GM23248 (cell line): ENCODE data around the gene WDR74. TPM values are rescaled to one million over a fixed set of nuclear protein-coding genes. Genes with fewer than 3 reads are reported as not detected.
"Not testable (repeated sequence)": the region's sequence is repeated elsewhere in the genome, so short reads cannot be mapped to it uniquely, and the experiment has no call there.

Experiments
- DNase-seq: peaks from one replicate; pipeline ENCODE4 v3.0.0-alpha.2; 2015
- H2AFZ ChIP-seq: fragments of 200-600 bp; sonication (generic); 2 replicates; pipeline ENCODE4 v1.6.1; 2016; ENCODE audit warnings: antibody characterized with exemption
- H3F3A ChIP-seq: fragments of 200-600 bp; sonication (generic); 2 replicates; pipeline ENCODE4 v1.6.1; 2016; ENCODE audit warnings: mild to moderate bottlenecking, antibody characterized with exemption, mixed run types; ENCODE audit not compliant: insufficient read depth
- H3K27ac ChIP-seq: fragments of 200-600 bp; sonication (generic); 2 replicates; pipeline ENCODE4 v1.5.1; 2016; ENCODE audit warnings: mild to moderate bottlenecking
- H3K27me3 ChIP-seq: fragments of 200-600 bp; sonication (generic); replicated peaks from 2 replicates; pipeline ENCODE4 v1.6.1; 2016; ENCODE audit warnings: mild to moderate bottlenecking; ENCODE audit not compliant: insufficient read depth
- H3K36me3 ChIP-seq: fragments of 200-600 bp; sonication (generic); 2 replicates; pipeline ENCODE4 v1.6.1; 2016; ENCODE audit warnings: low read depth, mild to moderate bottlenecking
- H3K4me1 ChIP-seq: fragments of 200-600 bp; sonication (generic); 2 replicates; pipeline ENCODE4 v1.6.1; 2016; ENCODE audit warnings: mild to moderate bottlenecking; ENCODE audit not compliant: insufficient read depth
- H3K4me2 ChIP-seq: fragments of 200-600 bp; sonication (generic); one replicate; pipeline ENCODE4 v1.6.1; 2016; ENCODE audit warnings: mild to moderate bottlenecking; ENCODE audit not compliant: unreplicated experiment
- H3K4me3 ChIP-seq: fragments of 200-600 bp; sonication (generic); 2 replicates; pipeline ENCODE4 v1.5.1; 2016; ENCODE audit warnings: mild to moderate bottlenecking
- H3K79me2 ChIP-seq: fragments of 200-600 bp; sonication (generic); 2 replicates; pipeline ENCODE4 v1.6.1; 2016; ENCODE audit warnings: mild to moderate bottlenecking; ENCODE audit not compliant: insufficient read depth
- H3K9ac ChIP-seq: fragments of 200-600 bp; sonication (generic); 2 replicates; pipeline ENCODE4 v1.6.1; 2016; ENCODE audit warnings: mild to moderate bottlenecking
- H3K9me2 ChIP-seq: fragments of 200-600 bp; sonication (generic); 2 replicates; pipeline ENCODE4 v1.6.1; 2016; ENCODE audit warnings: mixed run types, mild to moderate bottlenecking, moderate library complexity; ENCODE audit not compliant: insufficient read depth
- H3K9me3 ChIP-seq: fragments of 200-600 bp; sonication (generic); one replicate; pipeline ENCODE4 v1.6.1; 2017; ENCODE audit warnings: low read depth
- H4K20me1 ChIP-seq: fragments of 200-600 bp; sonication (generic); 2 replicates; pipeline ENCODE4 v1.6.0; 2016; ENCODE audit not compliant: insufficient read depth
- EZH2 ChIP-seq: fragments of 200-600 bp; sonication (generic); IDR thresholded peaks from 2 replicates; pipeline ENCODE4 v1.6.1; 2018; ENCODE audit warnings: antibody characterized with exemption, mild to moderate bottlenecking; ENCODE audit not compliant: insufficient read depth, poor library complexity, severe bottlenecking
- EZH2phosphoT487 ChIP-seq: fragments of 200-600 bp; sonication (generic); IDR thresholded peaks from 2 replicates; pipeline ENCODE4 v1.6.1; 2018; ENCODE audit warnings: antibody characterized with exemption, moderate library complexity, mild to moderate bottlenecking, low read depth; ENCODE audit not compliant: insufficient read depth
- WGBS, 2 experiments: methylation state at CpG; one replicate each; pipeline ENCODE4 v1.1.6; 2015 to 2017; ENCODE audit warnings: low lambda C conversion rate in 2 of 2, low coverage in 1 of 2; ENCODE audit errors: missing lambda C conversion rate in 2 of 2; 5-methylcytosine and 5-hydroxymethylcytosine counted together
- in situ Hi-C: fragments of 300-500 bp; cut with MboI; formaldehyde crosslinking; loops from 2 replicates; pipeline ENCODE4 v1.15.0; 2020
- polyA plus RNA-seq: library from polyadenylated mRNA; unstranded; fragments of >200 nt; fragmentation: Nextera tagmentation; extraction: Ambion mirVana; gene quantifications from 2 replicates; pipeline ENCODE4 v1.2.1, GENCODE V29; 2016
- total RNA-seq: library from RNA; depleted of rRNA; stranded (reverse); fragments of >200 nt; shearing (Covaris generic); gene quantifications from 2 replicates; pipeline ENCODE4 v1.2.3, GENCODE V29; 2014

Gene WDR74
- total and polyA plus RNA-seq, 2 experiments from 2014 or later = 33.6 to 50.4 TPM

DNA sequence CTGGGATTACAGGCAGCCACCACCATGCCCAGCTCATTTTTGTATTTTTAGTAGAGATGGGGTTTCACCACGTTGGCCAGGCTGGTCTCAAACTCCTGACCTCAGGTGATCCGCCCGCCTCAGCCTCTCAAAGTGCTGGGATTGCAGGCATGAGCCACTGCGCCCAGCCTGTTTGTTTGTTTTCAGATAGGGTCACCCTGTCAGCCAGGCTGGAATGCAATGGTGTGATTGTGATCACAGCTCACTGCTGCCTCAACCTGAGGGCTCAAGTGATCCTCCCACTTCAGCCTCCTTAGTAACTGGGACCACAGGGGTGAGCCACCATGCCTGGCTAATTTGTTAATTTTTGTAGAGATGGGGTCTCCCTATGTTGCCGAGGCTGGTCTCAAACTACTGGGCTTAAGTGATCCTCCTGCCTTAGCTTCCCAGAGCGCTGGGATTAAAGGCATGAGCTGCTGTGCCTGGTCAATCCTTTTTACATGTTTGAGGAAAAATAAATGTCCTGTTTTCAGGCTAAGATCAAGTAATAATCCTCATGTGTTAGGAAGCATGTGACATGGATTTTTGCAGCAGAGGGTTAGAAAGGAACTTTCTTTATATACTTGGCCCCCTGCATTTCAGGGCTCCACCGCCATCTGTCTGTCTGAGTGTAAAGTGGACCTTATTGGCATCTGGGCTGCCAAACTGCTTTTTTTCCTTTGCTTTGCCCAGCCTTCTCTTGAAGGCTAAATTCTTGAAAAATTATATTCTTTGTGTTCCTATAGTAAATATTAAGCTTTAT lies 36.5 kb upstream of the WDR74 start:
- Histone ChIP-seq H3K4me3 (no peak overlapping the region), H3K9ac (no peak overlapping the region), H3K27ac (no peak overlapping the region), H3K79me2 (0 out of 2 replicates have a peak, but pooled peaks cover 7% of the 10 kb centered on the region), H4K20me1 (no peaks in the 10 kb centered on the region), H2AFZ (no peak overlapping the region), H3K4me1 (peaks cover 13% of the 10 kb centered on the region), H3K9me2 (no peaks in the 10 kb centered on the region), H3K36me3 (no peaks in the 10 kb centered on the region), H3K4me2 (no peak overlapping the region), H3K27me3 (no peaks in the 10 kb centered on the region), H3F3A (peaks cover 15% of the 10 kb centered on the region), H3K9me3 (no peaks in the 10 kb centered on the region)
- TF ChIP-seq EZH2phosphoT487 (no peak), EZH2 (no peak)
- in situ Hi-C loops = no loop called here
- DNase-seq = no peak
- WGBS, 2 experiments = 92 to 94% methylated on average over 7 of the region's 7 CpGs

DNA sequence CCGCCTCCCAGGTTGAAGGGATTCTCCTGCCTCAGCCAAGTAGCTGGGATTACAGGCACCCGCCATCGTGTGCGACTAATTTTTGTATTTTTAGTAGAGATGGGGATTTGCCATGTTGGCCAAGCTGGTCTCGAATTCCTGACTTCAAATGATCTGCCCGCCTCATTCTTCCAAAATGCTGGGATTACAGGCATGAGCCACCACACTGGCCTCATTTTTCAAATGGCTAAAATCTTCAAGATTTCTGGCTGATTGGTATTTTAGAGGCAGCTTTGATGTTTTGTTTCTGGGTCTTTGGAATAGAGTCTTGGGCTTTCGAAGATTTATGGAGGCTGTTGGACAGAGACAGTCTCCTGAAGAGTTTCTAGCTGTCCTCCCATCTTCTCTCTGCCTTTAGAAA lies 35.5 kb upstream of the WDR74 start:
- Histone ChIP-seq H3K9me2 (no peaks in the 10 kb centered on the region), H3K4me3 (no peak overlapping the region), H3K9ac (no peak overlapping the region), H3F3A (peaks cover 13% of the 10 kb centered on the region), H4K20me1 (no peaks in the 10 kb centered on the region), H3K9me3 (no peaks in the 10 kb centered on the region), H3K4me1 (peaks cover 11% of the 10 kb centered on the region), H3K27me3 (no peaks in the 10 kb centered on the region), H3K36me3 (no peaks in the 10 kb centered on the region), H3K79me2 (0 out of 2 replicates have a peak, but pooled peaks cover 7% of the 10 kb centered on the region), H3K4me2 (no peak overlapping the region), H3K27ac (no peak overlapping the region), H2AFZ (no peak overlapping the region)
- in situ Hi-C loops = no loop called here
- no peak for DNase-seq
- WGBS, 2 experiments = 96 to 99% methylated on average over 7 of the region's 7 CpGs
- no peak for TF ChIP-seq EZH2
- TF ChIP-seq EZH2phosphoT487 = no peak

DNA sequence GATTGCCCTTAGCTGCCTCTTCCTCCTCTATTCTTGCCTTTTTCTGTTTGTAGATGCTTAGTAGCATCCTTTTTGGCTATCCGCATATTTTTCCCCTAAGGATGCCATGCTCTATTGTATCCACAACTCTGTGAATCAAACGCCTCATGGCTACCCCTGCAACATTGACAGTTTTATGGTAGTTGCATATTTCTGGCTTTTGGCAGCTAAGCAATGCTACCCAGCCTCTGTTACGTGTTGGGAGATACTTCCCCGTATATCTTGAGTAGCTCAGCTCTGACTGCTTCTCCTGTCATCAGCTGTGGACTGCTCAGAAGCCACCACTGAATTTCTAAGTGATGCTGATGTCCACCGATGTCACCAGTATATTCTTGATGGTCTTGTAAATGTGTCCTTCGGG lies 26.2 kb upstream of the WDR74 start:
- Histone ChIP-seq H3K4me3 (no peak overlapping the region), H2AFZ (no peak overlapping the region), H3K36me3 (no peaks in the 10 kb centered on the region), H3K9me2 (no peaks in the 10 kb centered on the region), H3K4me2 (no peak overlapping the region), H3K27ac (no peak overlapping the region), H4K20me1 (no peaks in the 10 kb centered on the region), H3K79me2 (peaks cover 14% of the 10 kb centered on the region; the same call in 1 of the 2 replicates), H3K27me3 (no peaks in the 10 kb centered on the region), H3F3A (peaks cover 12% of the 10 kb centered on the region; the same call in 1 of the 2 replicates), H3K4me1 (peaks cover 9% of the 10 kb centered on the region; the same call in 1 of the 2 replicates), H3K9me3 (no peaks in the 10 kb centered on the region), H3K9ac (no peak overlapping the region)
- TF ChIP-seq EZH2phosphoT487 (no peak), EZH2 (no peak)
- DNase-seq = no peak
- in situ Hi-C loops = no loop called here
- 62 to 63% methylated on average over 6 of the region's 6 CpGs for WGBS, 2 experiments

- 43 to 46% methylated on average over 4 of the region's 4 CpGs for WGBS, 2 experiments
- Histone ChIP-seq H3K9me3 (no peaks in the 10 kb centered on the region), H3K79me2 (peaks cover 14% of the 10 kb centered on the region; the same call in 1 of the 2 replicates), H3K9ac (0 out of 2 replicates have a peak overlapping the region, but pooled peaks have one; percentile 18), H3F3A (peaks cover 12% of the 10 kb centered on the region; the same call in 1 of the 2 replicates), H3K4me1 (peaks cover 9% of the 10 kb centered on the region; the same call in 1 of the 2 replicates), H3K9me2 (no peaks in the 10 kb centered on the region), H3K4me2 (peak overlapping the region; percentile 44), H4K20me1 (no peaks in the 10 kb centered on the region), H3K36me3 (no peaks in the 10 kb centered on the region), H3K4me3 (no peak overlapping the region), H3K27me3 (no peaks in the 10 kb centered on the region), H2AFZ (no peak overlapping the region), H3K27ac (no peak overlapping the region)
- no peak for TF ChIP-seq EZH2
- TF ChIP-seq EZH2phosphoT487 = no peak
- in situ Hi-C loops = no loop called here
- DNase-seq = peak; percentile 50
Observed at GRCh38 chr11:62863687-62864335, 24.4 kb upstream of the WDR74 start.

DNA sequence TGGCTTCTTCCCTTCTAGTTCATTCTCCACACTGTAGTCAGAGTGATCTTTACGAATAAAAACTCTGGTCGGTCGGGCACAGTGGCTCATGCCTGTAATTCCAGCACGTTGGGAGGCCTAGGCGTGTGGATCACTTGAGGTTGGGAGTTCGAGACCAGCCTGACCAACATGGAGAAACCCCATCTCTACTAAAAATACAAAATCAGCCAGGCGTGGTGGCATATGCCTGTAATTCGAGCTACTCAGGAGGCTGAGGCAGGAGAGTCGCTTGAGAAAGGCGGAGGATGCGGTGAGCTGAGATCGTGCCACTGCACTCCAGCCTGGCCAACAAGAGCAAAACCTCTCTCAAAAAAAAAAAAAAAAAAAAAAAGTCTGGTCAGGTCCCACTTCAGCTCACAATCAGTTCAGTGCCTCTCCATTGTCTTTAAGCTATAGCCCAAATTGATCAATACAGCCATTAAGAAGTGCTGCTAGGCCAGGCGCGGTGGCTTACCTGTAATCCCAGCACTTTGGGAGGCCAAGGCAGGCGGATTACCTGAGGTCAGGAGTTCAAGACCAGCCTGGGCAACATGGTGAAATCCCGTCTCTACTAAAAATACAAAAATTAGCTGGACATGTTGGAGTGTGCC lies 22.3 kb upstream of the WDR74 start:
- DNase-seq, H3K9me2 ChIP-seq, in situ Hi-C loops, H4K20me1 ChIP-seq, H3K27me3 ChIP-seq, H3K4me1 ChIP-seq, H3K4me3 ChIP-seq, H3K27ac ChIP-seq, H2AFZ ChIP-seq, H3K9me3 ChIP-seq, H3K9ac ChIP-seq, H3K36me3 ChIP-seq, H3K4me2 ChIP-seq: not testable (repeated sequence)
- Histone ChIP-seq H3K79me2 (peaks cover 23% of the 10 kb centered on the region), H3F3A (peaks cover 12% of the 10 kb centered on the region; the same call in 1 of the 2 replicates)
- 93 to 96% methylated on average over 16 of the region's 16 CpGs for WGBS, 2 experiments
